ENCODE measurements around the gene NOL9. TPM values are rescaled to one million over a fixed set of nuclear protein-coding genes. Genes with fewer than 3 reads are reported as not detected.

Gene NOL9
- total and polyA plus RNA-seq, 2 of the 13 experiments (the other 11 are each of a cell fraction or from before 2014, with no cell fraction given), result 18.0 to 24.7 TPM

DNA sequence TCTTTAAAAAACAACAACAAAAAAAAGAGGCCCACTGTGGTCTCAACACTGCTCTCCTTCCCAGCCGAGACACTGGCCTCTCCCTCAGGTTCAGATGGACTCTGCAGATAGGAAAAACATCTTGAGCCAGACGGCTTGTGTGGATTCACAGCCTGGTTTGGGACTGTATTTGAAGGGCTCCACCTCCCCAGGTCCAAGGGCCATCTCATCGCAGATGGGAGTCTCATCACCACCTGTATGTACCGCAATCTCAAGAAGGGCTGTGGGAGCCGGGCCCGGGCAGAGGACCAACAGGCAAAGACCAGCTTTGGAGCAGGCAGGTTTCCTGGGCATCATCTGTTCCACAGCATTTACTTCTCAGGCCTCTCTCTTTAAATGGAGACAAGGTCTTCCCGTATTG, 35.7 kb upstream of the NOL9 start:
- peaks cover 12% of the 10 kb centered on the region for H4K20me1 ChIP-seq (ENCODE audit: insufficient read depth, low read length)
- no peak overlapping the region for H2AFZ ChIP-seq (ENCODE audit: low read length)
- 94% methylated on average over 5 of the region's 7 CpGs for WGBS (ENCODE audit: low lambda C conversion rate)
- CTCF ChIA-PET (ENCODE audit: low intra/inter-chr PET ratio, low total read pairs), result no interaction called here
- in situ Hi-C loops (cut with HindIII; ENCODE audit: extremely low pct_ligation_motif_present, low pct_unique_long_range_greater_than_20kb) (no loop called here), intact Hi-C loops (cut with micrococcal nuclease; ENCODE audit: unreplicated experiment) (no loop called here)
- peaks cover 27 to 60% of the 10 kb centered on the region in 2 experiments for H3K36me3 ChIP-seq (replicated peaks in 1 of 2; ENCODE audit: control insufficient read depth in 1 of 2, insufficient read depth in 2 of 2, low read length in 2 of 2)
- DNase-seq (ENCODE audit: low spot score), result no peak
- no peak overlapping the region for H3K4me2 ChIP-seq (ENCODE audit: low read depth, low read length)
- no peak for ATAC-seq
- no peaks in the 10 kb centered on the region for H3K27me3 ChIP-seq (ENCODE audit: control insufficient read depth in 1 of 2, insufficient read depth in 2 of 2, low read length in 2 of 2)
- H3K4me3 ChIP-seq (replicated peaks in 1 of 3; ENCODE audit: insufficient read depth in 1 of 3, low read depth in 2 of 3, low read length in 3 of 3), result no peak overlapping the region
- no peak for FAIRE-seq
- H3K27ac ChIP-seq (ENCODE audit: extremely low read length, insufficient read depth, low read length), result no peak overlapping the region
- no peak overlapping the region for H3K9ac ChIP-seq (ENCODE audit: insufficient read depth, low read depth, low read length)
- H3K79me2 ChIP-seq (ENCODE audit: insufficient read depth, low read length), result peaks cover 4% of the 10 kb centered on the region
- no peaks in the 10 kb centered on the region for H3K9me3 ChIP-seq (ENCODE audit: low read length)
- TF ChIP-seq HNRNPLL (IDR thresholded peaks at IDR 0.05; ENCODE audit: low read depth, low read length, poor library complexity, severe bottlenecking) (no peak), RBFOX2 (IDR thresholded peaks at IDR 0.05; ENCODE audit: low read depth, low read length) (peak; percentile 46; the same call in 1 of the 2 replicates), NFIB (CRISPR knock-in tag; IDR thresholded peaks at IDR 0.05; ENCODE audit: borderline replicate concordance) (no peak), POLR2A (IDR thresholded peaks at IDR 0.05; ENCODE audit: insufficient read depth in 1 of 2, low read depth in 2 of 2, low read length in 2 of 2) (peak; percentile 15 to 34; a peak in 3 of 4 replicates), HOXA3 (CRISPR knock-in tag; IDR thresholded peaks at IDR 0.05) (no peak), ELF1 (CRISPR knock-in tag; IDR thresholded peaks at IDR 0.05) (no peak), RFX1 (IDR thresholded peaks at IDR 0.05) (no peak), AGO2 (optimal IDR thresholded peaks at IDR 0.05; ENCODE audit: low read depth, low read length) (no peak)
- TF ChIP-seq, protein P1, sequence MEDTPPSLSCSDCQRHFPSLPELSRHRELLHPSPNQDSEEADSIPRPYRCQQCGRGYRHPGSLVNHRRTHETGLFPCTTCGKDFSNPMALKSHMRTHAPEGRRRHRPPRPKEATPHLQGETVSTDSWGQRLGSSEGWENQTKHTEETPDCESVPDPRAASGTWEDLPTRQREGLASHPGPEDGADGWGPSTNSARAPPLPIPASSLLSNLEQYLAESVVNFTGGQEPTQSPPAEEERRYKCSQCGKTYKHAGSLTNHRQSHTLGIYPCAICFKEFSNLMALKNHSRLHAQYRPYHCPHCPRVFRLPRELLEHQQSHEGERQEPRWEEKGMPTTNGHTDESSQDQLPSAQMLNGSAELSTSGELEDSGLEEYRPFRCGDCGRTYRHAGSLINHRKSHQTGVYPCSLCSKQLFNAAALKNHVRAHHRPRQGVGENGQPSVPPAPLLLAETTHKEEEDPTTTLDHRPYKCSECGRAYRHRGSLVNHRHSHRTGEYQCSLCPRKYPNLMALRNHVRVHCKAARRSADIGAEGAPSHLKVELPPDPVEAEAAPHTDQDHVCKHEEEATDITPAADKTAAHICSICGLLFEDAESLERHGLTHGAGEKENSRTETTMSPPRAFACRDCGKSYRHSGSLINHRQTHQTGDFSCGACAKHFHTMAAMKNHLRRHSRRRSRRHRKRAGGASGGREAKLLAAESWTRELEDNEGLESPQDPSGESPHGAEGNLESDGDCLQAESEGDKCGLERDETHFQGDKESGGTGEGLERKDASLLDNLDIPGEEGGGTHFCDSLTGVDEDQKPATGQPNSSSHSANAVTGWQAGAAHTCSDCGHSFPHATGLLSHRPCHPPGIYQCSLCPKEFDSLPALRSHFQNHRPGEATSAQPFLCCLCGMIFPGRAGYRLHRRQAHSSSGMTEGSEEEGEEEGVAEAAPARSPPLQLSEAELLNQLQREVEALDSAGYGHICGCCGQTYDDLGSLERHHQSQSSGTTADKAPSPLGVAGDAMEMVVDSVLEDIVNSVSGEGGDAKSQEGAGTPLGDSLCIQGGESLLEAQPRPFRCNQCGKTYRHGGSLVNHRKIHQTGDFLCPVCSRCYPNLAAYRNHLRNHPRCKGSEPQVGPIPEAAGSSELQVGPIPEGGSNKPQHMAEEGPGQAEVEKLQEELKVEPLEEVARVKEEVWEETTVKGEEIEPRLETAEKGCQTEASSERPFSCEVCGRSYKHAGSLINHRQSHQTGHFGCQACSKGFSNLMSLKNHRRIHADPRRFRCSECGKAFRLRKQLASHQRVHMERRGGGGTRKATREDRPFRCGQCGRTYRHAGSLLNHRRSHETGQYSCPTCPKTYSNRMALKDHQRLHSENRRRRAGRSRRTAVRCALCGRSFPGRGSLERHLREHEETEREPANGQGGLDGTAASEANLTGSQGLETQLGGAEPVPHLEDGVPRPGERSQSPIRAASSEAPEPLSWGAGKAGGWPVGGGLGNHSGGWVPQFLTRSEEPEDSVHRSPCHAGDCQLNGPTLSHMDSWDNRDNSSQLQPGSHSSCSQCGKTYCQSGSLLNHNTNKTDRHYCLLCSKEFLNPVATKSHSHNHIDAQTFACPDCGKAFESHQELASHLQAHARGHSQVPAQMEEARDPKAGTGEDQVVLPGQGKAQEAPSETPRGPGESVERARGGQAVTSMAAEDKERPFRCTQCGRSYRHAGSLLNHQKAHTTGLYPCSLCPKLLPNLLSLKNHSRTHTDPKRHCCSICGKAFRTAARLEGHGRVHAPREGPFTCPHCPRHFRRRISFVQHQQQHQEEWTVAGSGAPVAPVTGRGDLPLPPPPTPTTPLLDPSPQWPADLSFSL (CRISPR knock-in tag; IDR thresholded peaks at IDR 0.05), result no peak
- TF ChIP-seq, protein P2, sequence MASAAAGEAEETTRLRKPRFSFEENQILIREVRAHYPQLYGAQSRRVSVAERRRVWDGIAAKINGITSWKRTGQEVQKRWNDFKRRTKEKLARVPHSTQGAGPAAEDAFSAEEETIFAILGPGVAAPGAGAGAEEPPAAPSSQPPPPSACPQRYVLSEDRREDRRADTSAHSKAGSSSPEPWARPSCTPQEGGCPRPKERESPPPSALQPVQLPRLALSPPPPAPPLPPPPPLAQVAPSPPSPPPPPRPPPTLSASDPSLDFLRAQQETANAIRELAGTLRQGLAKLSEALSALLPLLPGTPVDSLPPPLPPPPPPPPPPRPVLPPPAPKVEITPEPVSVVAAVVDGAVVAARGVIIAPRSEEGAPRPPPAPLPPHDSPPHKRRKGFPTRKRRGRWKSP (CRISPR knock-in tag; IDR thresholded peaks at IDR 0.05), result no peak
- TF ChIP-seq, protein P3, sequence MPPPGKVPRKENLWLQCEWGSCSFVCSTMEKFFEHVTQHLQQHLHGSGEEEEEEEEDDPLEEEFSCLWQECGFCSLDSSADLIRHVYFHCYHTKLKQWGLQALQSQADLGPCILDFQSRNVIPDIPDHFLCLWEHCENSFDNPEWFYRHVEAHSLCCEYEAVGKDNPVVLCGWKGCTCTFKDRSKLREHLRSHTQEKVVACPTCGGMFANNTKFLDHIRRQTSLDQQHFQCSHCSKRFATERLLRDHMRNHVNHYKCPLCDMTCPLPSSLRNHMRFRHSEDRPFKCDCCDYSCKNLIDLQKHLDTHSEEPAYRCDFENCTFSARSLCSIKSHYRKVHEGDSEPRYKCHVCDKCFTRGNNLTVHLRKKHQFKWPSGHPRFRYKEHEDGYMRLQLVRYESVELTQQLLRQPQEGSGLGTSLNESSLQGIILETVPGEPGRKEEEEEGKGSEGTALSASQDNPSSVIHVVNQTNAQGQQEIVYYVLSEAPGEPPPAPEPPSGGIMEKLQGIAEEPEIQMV (CRISPR knock-in tag; IDR thresholded peaks at IDR 0.05; ENCODE audit: low read depth), result no peak
- TF ChIP-seq, protein P4, sequence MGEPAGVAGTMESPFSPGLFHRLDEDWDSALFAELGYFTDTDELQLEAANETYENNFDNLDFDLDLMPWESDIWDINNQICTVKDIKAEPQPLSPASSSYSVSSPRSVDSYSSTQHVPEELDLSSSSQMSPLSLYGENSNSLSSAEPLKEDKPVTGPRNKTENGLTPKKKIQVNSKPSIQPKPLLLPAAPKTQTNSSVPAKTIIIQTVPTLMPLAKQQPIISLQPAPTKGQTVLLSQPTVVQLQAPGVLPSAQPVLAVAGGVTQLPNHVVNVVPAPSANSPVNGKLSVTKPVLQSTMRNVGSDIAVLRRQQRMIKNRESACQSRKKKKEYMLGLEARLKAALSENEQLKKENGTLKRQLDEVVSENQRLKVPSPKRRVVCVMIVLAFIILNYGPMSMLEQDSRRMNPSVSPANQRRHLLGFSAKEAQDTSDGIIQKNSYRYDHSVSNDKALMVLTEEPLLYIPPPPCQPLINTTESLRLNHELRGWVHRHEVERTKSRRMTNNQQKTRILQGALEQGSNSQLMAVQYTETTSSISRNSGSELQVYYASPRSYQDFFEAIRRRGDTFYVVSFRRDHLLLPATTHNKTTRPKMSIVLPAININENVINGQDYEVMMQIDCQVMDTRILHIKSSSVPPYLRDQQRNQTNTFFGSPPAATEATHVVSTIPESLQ (CRISPR knock-in tag; conservative IDR thresholded peaks at IDR 0.05), result no peak
- POLR2A ChIA-PET, result interaction anchor here (0.8 to 2.2 kb wide), 2 partner anchors 8 to 10 kb away, joined by 3 to 8 read pairs; no protein-coding TSS in a partner anchor
- no peaks in the 10 kb centered on the region for H3K4me1 ChIP-seq (ENCODE audit: insufficient read depth, low read length)
- no TSS peak for BruUV-seq (replicated peaks)
